ENCODE results near the gene ZSCAN21.
A peak's percentile ranks its signal among the peaks of the same experiment; 100 is the strongest.

ZSCAN21 gene

GRCh38 chr7:100088095-100088620 is 38.6 kb downstream of the ZSCAN21 start:
- peak overlapping the region; percentile 89 for H3K4me3 ChIP-seq (ENCODE audit: low read depth, low read length)
- DNase-seq (ENCODE audit: low read depth) = no peak
- in situ Hi-C loops (cut with HindIII; ENCODE audit: low sequenced_read_pairs) = no loop called here
- TF ChIP-seq CTCF (IDR thresholded peaks at IDR 0.05; ENCODE audit: low read depth, low read length, missing control alignments) = no peak

- no peak for DNase-seq (ENCODE audit: low read depth)
- H3K4me3 ChIP-seq (ENCODE audit: low read depth, low read length) = peak within 1 kb of the TSS; percentile 89
- in situ Hi-C loops (cut with HindIII; ENCODE audit: low sequenced_read_pairs) = no loop called here
- no peak for TF ChIP-seq CTCF (IDR thresholded peaks at IDR 0.05; ENCODE audit: low read depth, low read length, missing control alignments)
These were observed 39.3 kb downstream of the ZSCAN21 start, which contains the start of gene COPS6 for GRCh38 chr7:100088621-100089457. Gene COPS6 (plus strand): TSS chr7:100088969. CDS start chr7:100088991, 22 bp downstream.

- TF ChIP-seq CTCF (IDR thresholded peaks at IDR 0.05; ENCODE audit: low read depth, low read length, missing control alignments) = no peak
- no peak for DNase-seq (ENCODE audit: low read depth)
- in situ Hi-C loops (cut with HindIII; ENCODE audit: low sequenced_read_pairs) = no loop called here
- peak overlapping the region; percentile 89 for H3K4me3 ChIP-seq (ENCODE audit: low read depth, low read length)
These were observed 40.1 kb downstream of the ZSCAN21 start for GRCh38 chr7:100089458-100090196.

- TF ChIP-seq CTCF (IDR thresholded peaks at IDR 0.05; ENCODE audit: low read depth, low read length, missing control alignments) = no peak
- in situ Hi-C loops (cut with HindIII; ENCODE audit: low sequenced_read_pairs) = no loop called here
- H3K4me3 ChIP-seq (ENCODE audit: low read depth, low read length) = no peak overlapping the region
- DNase-seq (ENCODE audit: low read depth) = no peak
These were observed 41.2 kb downstream of the ZSCAN21 start for GRCh38 chr7:100090527-100091410.

GRCh38 chr7:100091411-100092181 is 42.0 kb downstream of the ZSCAN21 start:
- TF ChIP-seq CTCF (IDR thresholded peaks at IDR 0.05; ENCODE audit: low read depth, low read length, missing control alignments) = peak; percentile 18
- no peak for DNase-seq (ENCODE audit: low read depth)
- H3K4me3 ChIP-seq (ENCODE audit: low read depth, low read length) = no peak overlapping the region
- in situ Hi-C loops (cut with HindIII; ENCODE audit: low sequenced_read_pairs) = no loop called here
